Pancreas (tissue), 10 donors: ENCODE measurements around the gene CTNNAL1. TPM values are rescaled to one million over a fixed set of nuclear protein-coding genes. Genes with fewer than 3 reads are reported as not detected.

ENCODE experiments used
- ATAC-seq, 4 donors: fragments of 200-7000 bp; cut with Tn5 transposase; one replicate each; pipeline versions ENCODE4 v1.8.0 to v1.9.1; 2020; ENCODE audit warnings: mild to moderate bottlenecking in 4 of 4, moderate library complexity in 4 of 4
- DNase-seq, 6 donors: peaks; one replicate each; pipeline ENCODE4 v3.0.0-alpha.2; 2020
- FAIRE-seq: peaks from 2 replicates; lab custom pipeline; 2012; peaks lifted over from hg19 to GRCh38; lab: Jason Lieb, UNC
- H3K27ac ChIP-seq, 4 donors: fragments of 200-600 bp; sonication (generic); 1 replicate in 3 of 4; 2 replicates in 1 of 4; pipeline versions ENCODE4 v1.5.0 to v1.8.0; 2020
- H3K27me3 ChIP-seq, 4 donors: fragments of 200-600 bp; one replicate each; pipeline ENCODE4 v1.8.0; 2021
- H3K36me3 ChIP-seq, 3 donors: fragments of 200-600 bp; sonication (generic) in 1 of 3; one replicate each; pipeline versions ENCODE4 v1.5.0 to v1.8.0; 2020 to 2021
- H3K4me1 ChIP-seq, 3 donors: fragments of 200-600 bp; one replicate each; pipeline ENCODE4 v1.8.0; 2021
- H3K4me3 ChIP-seq, 4 donors: fragments of 200-600 bp; sonication (generic) in 2 of 4; one replicate each; pipeline versions ENCODE4 v1.5.0 to v1.8.0; 2020 to 2021
- H3K9me3 ChIP-seq, 4 donors: fragments of 200-600 bp; one replicate each; pipeline ENCODE4 v1.8.0; 2021
- CTCF ChIP-seq, 4 donors: fragments of 200-600 bp; sonication (generic) in 3 of 4; IDR thresholded peaks; one replicate each; pipeline versions ENCODE4 v1.5.0 to v1.8.0; 2021; ENCODE audit warnings: antibody characterized with exemption in 4 of 4
- WGBS, 2 donors: extraction: QIAGEN DNeasy Blood & Tissue Kit; methylation state at CpG; one replicate each; pipeline ENCODE4 v1.1.7; 2013; 5-methylcytosine and 5-hydroxymethylcytosine counted together
- intact Hi-C, 3 donors: fragments of 100-400 bp; cut with DNase I; formaldehyde crosslinking; loops; one replicate each; pipeline versions ENCODE4 v1.11.1 to v1.14.2; 2022
- polyA plus RNA-seq, 2 donors: library from polyadenylated mRNA; stranded (reverse); fragments of 200-250 nt; gene quantifications; one replicate each; pipeline ENCODE4 v1.2.3, GENCODE V29; 2013
- total RNA-seq, 6 donors: library from RNA; stranded (reverse); fragmentation: NEBNext Ultra II Directional in 4 of 6; extraction: Animal tissue kit (Norgen Biotek cat#: 25700) in 4 of 6; gene quantifications; one replicate each; pipeline versions ENCODE4 v1.2.1 to v1.2.4, GENCODE V29; 2021 to 2023
- donor health status: healthy with polysubstance abuse.
- donor health status: DM: no; HTN: no; CAD: no; lungs with moderate emphysema.
- donor health status: DM: no; HTN: no; CAD: no.
- donor health status: control.
- donor health status: control.
- donor health status: Bipolar disorder and iron deficiency.
- donor health status: DM: yes; HTN: yes; CAD: no.
- donor health status: DM: no; HTN: no; CAD: no.
- donor health status: DM: no; HTN: no; CAD: no.
- donor health status: DM: yes; HTN: yes; CAD: no.

The CTNNAL1 gene
- total and polyA plus RNA-seq, 8 donors: 8.8 to 29.7 (median 16.6) TPM

GRCh38 chr9:109016132-109016531 is 2.8 kb upstream of the CTNNAL1 start:
- WGBS, 2 donors: 89 to 100% methylated on average over 1 of the region's 1 CpG
- no peak for FAIRE-seq
- ATAC-seq: no peak
- TF ChIP-seq CTCF (IDR thresholded peaks at IDR 0.05): no peak
- H3K4me3 ChIP-seq: no peak overlapping the region
- H3K36me3 ChIP-seq: no peaks in the 10 kb centered on the region
- H3K27ac ChIP-seq: no peak overlapping the region
- intact Hi-C loops: no loop called here
- peaks cover 10 to 22% (median 15%) of the 10 kb centered on the region in 3 donors for H3K4me1 ChIP-seq
- H3K27me3 ChIP-seq: no peaks in the 10 kb centered on the region
- H3K9me3 ChIP-seq: no peaks in the 10 kb centered on the region
- DNase-seq: no peak

GRCh38 chr9:109014608-109015280 is 1.4 kb upstream of the CTNNAL1 start:
- intact Hi-C loops: no loop called here
- no peak for ATAC-seq
- Histone ChIP-seq H3K9me3 (no peaks in the 10 kb centered on the region), H3K4me3 (no peak overlapping the region), H3K36me3 (no peaks in the 10 kb centered on the region), H3K27me3 (no peaks in the 10 kb centered on the region), H3K4me1 (peaks cover 10 to 22% (median 15%) of the 10 kb centered on the region in 3 donors), H3K27ac (peak overlapping the region in 3 of 4 donors; percentile 91 to 94 (median 92))
- no peak for DNase-seq
- WGBS, 2 donors: 84 to 87% methylated on average over 7 of the region's 7 CpGs
- no peak for FAIRE-seq
- no peak for TF ChIP-seq CTCF (IDR thresholded peaks at IDR 0.05)

GRCh38 chr9:109013679-109014607 is 644 bp upstream of the CTNNAL1 start:
- Histone ChIP-seq H3K36me3 (no peaks in the 10 kb centered on the region), H3K27me3 (no peaks in the 10 kb centered on the region), H3K9me3 (no peaks in the 10 kb centered on the region), H3K4me1 (peaks cover 10 to 22% (median 15%) of the 10 kb centered on the region in 3 donors), H3K27ac (peak overlapping the region; percentile 89 to 94 (median 92)), H3K4me3 (peak overlapping the region in 3 of 4 donors; percentile 85 to 94 (median 85))
- intact Hi-C loops: no loop called here
- DNase-seq (peak in 2 of 6 donors; percentile 26 to 28), FAIRE-seq (no peak), ATAC-seq (no peak)
- 20 to 21% methylated on average over 19 of the region's 19 CpGs for WGBS, 2 donors
- TF ChIP-seq CTCF (IDR thresholded peaks at IDR 0.05): no peak

- WGBS, 2 donors: 1 to 2% methylated on average over 29 of the region's 29 CpGs
- intact Hi-C loops: no loop called here
- H3K36me3 ChIP-seq: no peaks in the 10 kb centered on the region
- H3K27ac ChIP-seq: peak overlapping the region; percentile 89 to 94 (median 92)
- DNase-seq (peak in 5 of 6 donors; percentile 27 to 73 (median 61)), ATAC-seq (peak; percentile 25 to 65 (median 42)), FAIRE-seq (no peak)
- H3K27me3 ChIP-seq: no peaks in the 10 kb centered on the region
- no peak for TF ChIP-seq CTCF (IDR thresholded peaks at IDR 0.05)
- peaks cover 7 to 12% (median 11%) of the 10 kb centered on the region in 3 donors for H3K4me1 ChIP-seq
- H3K9me3 ChIP-seq: no peaks in the 10 kb centered on the region
- H3K4me3 ChIP-seq: peak overlapping the region; percentile 82 to 94 (median 85)
Observed at GRCh38 chr9:109012009-109012875, 1.1 kb downstream of the CTNNAL1 start.
